ENCODE data around the gene ZNF784. TPM values are rescaled to one million over a fixed set of nuclear protein-coding genes. Genes with fewer than 3 reads are reported as not detected.

Gene ZNF784
- total RNA-seq, 4 donors from 2014 or later, result 5.7 to 10.3 (median 8.3) TPM

- no peak for DNase-seq (ENCODE audit: low spot score in 2 of 2)
- TF ChIP-seq POLR2A (IDR thresholded peaks at IDR 0.05) (no peak), CTCF (IDR thresholded peaks at IDR 0.05) (no peak)
- 71 to 72% methylated on average over 9 of the region's 9 CpGs for WGBS, 2 donors
- intact Hi-C loops (cut with DNase I; ENCODE audit: low total_unique reads), result no loop called here
- H3K4me3 ChIP-seq (ENCODE audit: low read depth, poor library complexity, severe bottlenecking), result no peak overlapping the region
These were observed 3.1 kb downstream of the ZNF784 start for GRCh38 chr19:55621205-55621672.

- 89 to 92% methylated on average over 12 of the region's 12 CpGs for WGBS, 2 donors
- intact Hi-C loops (cut with DNase I; ENCODE audit: low total_unique reads), result no loop called here
These were observed 3.8 kb downstream of the ZNF784 start for GRCh38 chr19:55620410-55621204.

GRCh38 chr19:55619286-55619685 lies 5.1 kb downstream of the ZNF784 start:
- WGBS, 2 donors, result 77 to 79% methylated on average over 3 of the region's 3 CpGs
- TF ChIP-seq POLR2A (IDR thresholded peaks at IDR 0.05), result no peak
- no peak for TF ChIP-seq CTCF (IDR thresholded peaks at IDR 0.05)
- no peak overlapping the region for H3K4me3 ChIP-seq (ENCODE audit: low read depth, poor library complexity, severe bottlenecking)
- DNase-seq (ENCODE audit: low spot score in 2 of 2), result no peak
- intact Hi-C loops (cut with DNase I; ENCODE audit: low total_unique reads), result loop anchor here (10.0 kb wide), 1 partner anchor 104 kb away; no protein-coding TSS in a partner anchor

More at GRCh38 chr19:55620410-55621204, 3.8 kb downstream of the ZNF784 start:
- TF ChIP-seq POLR2A (IDR thresholded peaks at IDR 0.05) (no peak), CTCF (IDR thresholded peaks at IDR 0.05) (no peak)
- H3K4me3 ChIP-seq (ENCODE audit: low read depth, poor library complexity, severe bottlenecking), result no peak overlapping the region
- no peak for DNase-seq (ENCODE audit: low spot score in 2 of 2)

- DNase-seq (ENCODE audit: low spot score in 2 of 2), result no peak
- 84 to 87% methylated on average over 7 of the region's 7 CpGs for WGBS, 2 donors
- TF ChIP-seq POLR2A (IDR thresholded peaks at IDR 0.05) (no peak), CTCF (IDR thresholded peaks at IDR 0.05) (no peak)
- intact Hi-C loops (cut with DNase I; ENCODE audit: low total_unique reads), result loop anchor here (10.0 kb wide), 1 partner anchor 104 kb away; no protein-coding TSS in a partner anchor
- H3K4me3 ChIP-seq (ENCODE audit: low read depth, poor library complexity, severe bottlenecking), result no peak overlapping the region
These were observed 5.9 kb downstream of the ZNF784 start for GRCh38 chr19:55618426-55618825.

- 85 to 88% methylated on average over 8 of the region's 8 CpGs for WGBS, 2 donors
- no peak for DNase-seq (ENCODE audit: low spot score in 2 of 2)
- TF ChIP-seq POLR2A (IDR thresholded peaks at IDR 0.05), result no peak
- no peak for TF ChIP-seq CTCF (IDR thresholded peaks at IDR 0.05)
- intact Hi-C loops (cut with DNase I; ENCODE audit: low total_unique reads), result loop anchor here (10.0 kb wide), 1 partner anchor 103 kb away; no protein-coding TSS in a partner anchor
- no peak overlapping the region for H3K4me3 ChIP-seq (ENCODE audit: low read depth, poor library complexity, severe bottlenecking)
These were observed 6.9 kb downstream of the ZNF784 start for GRCh38 chr19:55617426-55617825.

All from lower leg skin (tissue), 4 donors.